ENCODE data around the gene C16orf46. TPM values are rescaled to one million over a fixed set of nuclear protein-coding genes. Genes with fewer than 3 reads are reported as not detected.

The C16orf46 gene
- total RNA-seq, 1 experiment from 2014 or later: 2.0 TPM

DNA sequence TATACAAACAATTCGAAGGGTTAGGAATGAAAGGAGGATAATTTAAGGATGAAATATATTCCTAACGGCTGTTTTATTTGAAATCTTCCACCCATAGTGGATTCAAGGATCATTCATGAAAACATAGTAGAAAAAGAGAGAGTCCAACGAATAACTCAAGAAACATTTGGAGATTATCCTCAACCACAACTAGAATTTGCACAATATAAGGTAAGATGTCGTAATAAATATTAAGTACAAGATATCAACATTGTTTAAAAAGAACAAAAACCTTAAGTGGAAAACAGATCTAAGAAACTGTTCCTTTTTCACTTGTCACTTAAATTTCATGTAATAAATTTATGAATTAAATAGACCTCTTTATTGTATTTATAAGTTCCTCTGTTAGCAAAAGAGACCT, 50.6 kb downstream of the C16orf46 start:
- DNase-seq: no peak
- Histone ChIP-seq H3K79me2 (ENCODE audit: insufficient read depth, low read length) (no peaks in the 10 kb centered on the region), H3K4me2 (ENCODE audit: insufficient read depth, insufficient read length, low read length) (no peak overlapping the region), H2BK12ac (ENCODE audit: insufficient read length, low read depth, low read length) (no peak overlapping the region), H3T11ph (ENCODE audit: low read length) (no peak overlapping the region), H4K5ac (ENCODE audit: insufficient read length, low read depth, low read length) (no peak overlapping the region), H4K8ac (replicated peaks; ENCODE audit: insufficient read length, low read depth, low read length) (no peak overlapping the region), H4K91ac (ENCODE audit: insufficient read length, low read depth, low read length) (no peak overlapping the region), H3K27me3 (ENCODE audit: insufficient read depth, low read length) (no peaks in the 10 kb centered on the region), H3K18ac (ENCODE audit: insufficient read length, low read depth, low read length) (no peak overlapping the region), H3K4me1 (ENCODE audit: insufficient read depth, low read length) (no peaks in the 10 kb centered on the region), H2BK20ac (ENCODE audit: low read depth, low read length, poor library complexity, severe bottlenecking) (no peak overlapping the region), H3K79me1 (ENCODE audit: insufficient read depth, low read depth, low read length, poor library complexity, severe bottlenecking) (no peaks in the 10 kb centered on the region), H3K9ac (ENCODE audit: extremely low read depth, insufficient read length, low read length) (no peak overlapping the region), H2BK15ac (ENCODE audit: low read depth, low read length) (no peak overlapping the region), H3K4ac (ENCODE audit: low read depth, low read length) (no peak overlapping the region), H3K27ac (ENCODE audit: insufficient read length, low read depth, low read length) (no peak overlapping the region), H3K23ac (ENCODE audit: insufficient read length, low read depth, low read length) (no peak overlapping the region), H2AK5ac (ENCODE audit: insufficient read length, low read length) (no peak overlapping the region), H3K23me2 (ENCODE audit: insufficient read length, low read depth, low read length, poor library complexity, severe bottlenecking) (no peaks in the 10 kb centered on the region), H4K20me1 (ENCODE audit: control insufficient read depth, insufficient read depth, insufficient read length) (no peaks in the 10 kb centered on the region), H3K56ac (ENCODE audit: insufficient read length, low read depth, low read length) (no peak overlapping the region), H2BK120ac (ENCODE audit: low read depth, low read length, poor library complexity, severe bottlenecking) (no peak overlapping the region), H3K14ac (ENCODE audit: insufficient read depth, low read length) (no peak overlapping the region), H2BK5ac (ENCODE audit: insufficient read length, low read length) (no peak overlapping the region), H3K9me3 (ENCODE audit: control insufficient read depth, low read depth, low read length) (no peaks in the 10 kb centered on the region), H2AFZ (ENCODE audit: low read length) (no peak overlapping the region)
- Mint-ChIP-seq H3K27me3 (ENCODE audit: low read depth) (no peaks in the 10 kb centered on the region), H3K9me3 (no peaks in the 10 kb centered on the region), H3K4me1 (no peaks in the 10 kb centered on the region), H3K36me3 (ENCODE audit: insufficient read depth in 1 of 3, low read depth in 3 of 3) (peaks cover 33 to 80% (median 64%) of the 10 kb centered on the region in 3 experiments), H3K4me3 (no peak overlapping the region), H3K27ac (no peak overlapping the region)
- no CpG with 5 or more reads among the region's 4 CpGs for WGBS (ENCODE audit: extremely low coverage, insufficient read length, low lambda C conversion rate)
- TF ChIP-seq, protein P1, sequence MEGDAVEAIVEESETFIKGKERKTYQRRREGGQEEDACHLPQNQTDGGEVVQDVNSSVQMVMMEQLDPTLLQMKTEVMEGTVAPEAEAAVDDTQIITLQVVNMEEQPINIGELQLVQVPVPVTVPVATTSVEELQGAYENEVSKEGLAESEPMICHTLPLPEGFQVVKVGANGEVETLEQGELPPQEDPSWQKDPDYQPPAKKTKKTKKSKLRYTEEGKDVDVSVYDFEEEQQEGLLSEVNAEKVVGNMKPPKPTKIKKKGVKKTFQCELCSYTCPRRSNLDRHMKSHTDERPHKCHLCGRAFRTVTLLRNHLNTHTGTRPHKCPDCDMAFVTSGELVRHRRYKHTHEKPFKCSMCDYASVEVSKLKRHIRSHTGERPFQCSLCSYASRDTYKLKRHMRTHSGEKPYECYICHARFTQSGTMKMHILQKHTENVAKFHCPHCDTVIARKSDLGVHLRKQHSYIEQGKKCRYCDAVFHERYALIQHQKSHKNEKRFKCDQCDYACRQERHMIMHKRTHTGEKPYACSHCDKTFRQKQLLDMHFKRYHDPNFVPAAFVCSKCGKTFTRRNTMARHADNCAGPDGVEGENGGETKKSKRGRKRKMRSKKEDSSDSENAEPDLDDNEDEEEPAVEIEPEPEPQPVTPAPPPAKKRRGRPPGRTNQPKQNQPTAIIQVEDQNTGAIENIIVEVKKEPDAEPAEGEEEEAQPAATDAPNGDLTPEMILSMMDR (conservative IDR thresholded peaks at IDR 0.05): no peak
